Measurements from ENCODE around the gene UBR3.
"Not testable (repeated sequence)": the region's sequence is repeated elsewhere in the genome, so short reads cannot be mapped to it uniquely, and the experiment has no call there.

UBR3 gene

GRCh38 chr2:169871994-169872393, 44.7 kb downstream of the UBR3 start:
- DNase-seq, result no peak

DNA sequence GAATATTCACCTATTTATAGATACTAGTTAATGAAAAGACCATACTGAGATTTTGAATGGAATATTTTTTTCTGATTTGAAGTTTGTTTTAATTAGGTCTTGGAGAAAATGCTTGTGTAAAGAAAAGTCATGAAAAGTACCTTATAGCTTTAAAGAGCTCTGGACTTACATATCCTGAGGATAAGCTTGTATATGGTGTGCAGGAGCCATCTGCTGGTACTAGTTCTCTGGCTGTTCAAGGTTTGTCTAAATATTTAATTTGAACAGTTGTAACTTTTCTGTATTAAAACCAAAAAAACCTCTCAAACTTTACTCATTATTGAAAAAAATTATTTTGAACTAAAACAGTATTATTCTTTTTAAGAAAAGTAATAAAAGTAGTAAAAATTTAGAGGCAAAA, 50.1 kb downstream of the UBR3 start:
- peak in 1 of 2 donors; percentile 10 for DNase-seq

DNA sequence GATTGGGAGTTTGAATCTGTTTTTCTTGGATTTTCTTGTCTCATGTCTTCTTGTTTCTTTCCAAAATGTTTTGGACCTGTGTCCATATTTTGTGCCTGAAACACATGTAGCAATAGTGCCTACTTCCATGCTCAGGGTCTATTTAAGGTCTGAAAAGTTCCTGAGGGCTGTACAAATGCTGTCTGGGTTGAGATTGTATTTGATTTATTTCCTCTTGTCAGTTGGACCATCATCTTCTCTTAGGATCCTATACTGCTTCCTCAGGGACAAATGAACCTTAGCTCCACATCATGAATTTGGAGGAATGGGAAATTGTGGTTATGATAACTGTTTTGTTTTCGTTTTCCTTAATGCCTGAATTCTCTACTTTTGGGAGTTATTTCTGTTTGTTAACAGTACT, 59.9 kb downstream of the UBR3 start:
- no peak for DNase-seq

- DNase-seq, result no peak
These were observed 64.5 kb downstream of the UBR3 start for GRCh38 chr2:169891593-169892298.

DNA sequence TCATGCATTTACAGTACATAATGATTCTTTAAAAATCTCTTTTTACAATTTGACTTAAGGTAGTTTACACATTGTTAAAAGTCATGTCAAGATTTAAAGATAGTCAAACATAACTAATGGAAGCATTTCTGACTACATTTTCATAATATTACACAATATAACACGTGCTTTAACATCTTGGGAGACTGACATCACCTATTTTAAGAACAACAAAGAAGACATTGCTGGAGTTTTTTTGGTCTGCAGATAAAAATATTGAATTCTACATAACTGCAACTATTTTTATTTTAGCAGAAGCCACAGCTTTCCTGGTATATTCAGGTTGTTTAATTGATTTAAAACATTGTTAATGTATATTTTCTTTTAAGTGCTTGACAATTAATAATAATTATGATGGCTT, 65.7 kb downstream of the UBR3 start:
- DNase-seq, result no peak

DNA sequence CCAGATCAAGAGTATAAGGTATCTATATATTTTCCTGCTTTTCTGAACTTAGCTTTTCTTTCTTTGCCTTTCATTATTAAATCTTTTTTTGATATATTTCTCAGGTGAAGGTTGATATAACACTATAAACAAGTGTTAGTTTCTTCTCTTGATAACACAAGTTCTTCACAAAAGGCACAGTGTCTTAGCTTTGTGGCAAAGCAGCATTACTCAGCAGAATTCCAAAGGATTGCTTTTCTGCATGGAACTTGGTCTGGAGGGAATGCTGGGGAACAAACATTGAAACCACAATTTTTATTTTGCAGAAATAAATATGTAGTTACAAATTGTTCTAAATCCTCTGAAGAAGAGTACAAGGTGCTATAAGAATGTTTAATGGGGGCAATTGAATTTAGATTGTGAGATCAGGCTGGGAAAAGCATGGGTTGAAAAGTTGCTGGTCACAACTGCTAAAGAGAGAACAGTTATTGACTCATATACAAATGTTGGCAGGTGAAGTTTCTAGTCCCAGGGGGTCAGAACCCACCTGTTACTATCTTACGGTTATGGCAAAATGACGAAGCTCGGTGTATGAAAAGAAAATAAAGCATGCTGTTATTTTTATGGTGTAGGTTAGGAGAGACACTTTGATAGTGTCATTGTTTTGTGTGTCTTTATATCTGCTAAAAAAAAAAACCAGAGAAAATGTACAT, 68.2 kb downstream of the UBR3 start:
- no peak for DNase-seq

GRCh38 chr2:169897834-169898233, 70.6 kb downstream of the UBR3 start:
- DNase-seq, result no peak

- not testable (repeated sequence) for DNase-seq
These were observed 72.8 kb downstream of the UBR3 start for GRCh38 chr2:169900103-169900502.

DNA sequence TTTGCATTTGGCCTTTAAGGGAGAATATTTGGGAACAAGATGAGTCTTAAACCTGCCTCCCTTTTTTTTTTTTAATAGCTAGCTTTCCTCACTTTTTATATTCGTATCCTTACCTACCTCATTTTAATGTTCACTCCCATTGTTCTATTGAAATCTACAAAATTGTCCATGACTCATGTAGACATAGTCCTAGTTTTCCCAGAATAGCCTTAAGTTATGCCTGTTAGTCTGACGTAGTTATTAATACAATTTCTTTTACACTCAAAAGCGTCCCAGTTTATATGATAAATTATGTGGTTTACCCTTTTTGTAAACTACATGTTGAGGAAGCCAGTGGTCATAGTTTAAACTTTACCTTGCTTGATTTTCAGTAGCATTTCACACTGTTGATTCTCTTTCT, 73.4 kb downstream of the UBR3 start:
- DNase-seq, result no peak

- no peak for DNase-seq
These were observed 79.5 kb downstream of the UBR3 start for GRCh38 chr2:169906731-169907130.

GRCh38 chr2:169909376-169909775, 82.1 kb downstream of the UBR3 start:
- DNase-seq, result no peak

DNA sequence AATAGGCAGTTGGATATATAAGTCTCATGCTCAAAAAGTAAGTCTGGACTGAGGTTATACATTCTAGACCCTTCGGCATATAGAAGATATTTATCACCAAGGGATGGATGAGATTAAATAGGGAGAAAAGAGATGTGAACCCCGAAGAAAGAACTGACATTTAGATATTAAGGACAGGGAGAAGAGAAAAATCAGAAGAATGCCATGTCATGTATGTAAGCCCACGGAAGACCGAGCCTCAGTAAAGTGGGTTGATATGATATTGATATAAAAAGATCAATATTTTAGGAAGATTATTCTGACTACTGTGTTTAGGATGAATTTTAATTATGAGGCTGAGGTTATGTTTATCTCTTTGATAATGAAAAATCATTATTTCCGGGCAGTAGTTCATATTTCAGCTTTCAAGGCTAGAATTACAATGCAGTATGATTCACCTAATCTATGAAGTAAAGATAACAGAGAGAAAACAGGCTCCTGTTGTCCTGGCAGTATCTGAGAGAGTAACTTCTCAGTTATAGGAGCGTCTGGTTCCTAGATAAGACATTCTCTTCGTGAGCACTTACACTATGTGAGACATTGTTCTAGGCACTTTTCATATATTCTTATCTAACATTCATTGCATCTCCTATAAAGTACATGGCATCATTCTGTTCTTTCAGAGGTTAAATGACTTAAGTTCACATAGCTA, 83.0 kb downstream of the UBR3 start:
- DNase-seq, result no peak

DNA sequence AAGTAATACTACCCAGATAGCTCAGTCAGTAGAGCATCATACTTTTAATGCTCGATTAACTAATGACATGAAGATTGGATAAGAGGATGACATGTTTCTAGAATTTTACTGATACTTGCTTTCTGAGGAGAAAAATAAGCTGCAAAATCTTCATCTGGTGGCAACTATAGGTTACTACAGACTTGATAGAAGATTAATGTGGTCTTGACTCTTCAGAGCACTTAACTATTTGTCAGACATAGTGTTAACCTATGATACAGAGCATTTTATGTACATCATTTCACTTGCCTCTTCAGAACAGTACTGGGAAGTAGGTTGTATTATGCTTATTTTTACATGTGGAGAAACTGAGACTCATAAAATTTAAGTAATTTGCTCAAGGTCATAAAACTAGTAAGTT, 83.9 kb downstream of the UBR3 start:
- no peak for DNase-seq

DNA sequence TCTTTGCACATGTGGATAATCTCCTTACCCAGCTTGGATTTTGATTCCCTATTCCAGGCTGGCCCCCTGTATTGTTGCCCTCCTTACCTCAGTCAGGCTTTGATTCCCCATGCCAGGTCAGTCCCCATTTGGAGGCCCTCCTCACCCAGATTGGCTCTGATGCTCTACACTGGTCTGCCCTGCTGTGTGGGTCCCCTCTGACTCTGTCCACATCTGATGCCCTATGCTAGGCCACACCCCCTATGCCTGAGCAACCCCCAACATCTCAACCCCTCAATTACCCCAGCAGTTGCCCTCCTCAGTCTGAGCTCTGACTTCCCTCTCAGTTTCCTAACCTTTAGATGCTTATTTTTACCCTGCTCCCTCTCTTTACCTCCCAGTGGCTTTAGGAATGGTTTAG, 89.4 kb downstream of the UBR3 start:
- no peak for DNase-seq

- no peak for DNase-seq
These were observed 96.7 kb downstream of the UBR3 start for GRCh38 chr2:169923977-169924376.

DNA sequence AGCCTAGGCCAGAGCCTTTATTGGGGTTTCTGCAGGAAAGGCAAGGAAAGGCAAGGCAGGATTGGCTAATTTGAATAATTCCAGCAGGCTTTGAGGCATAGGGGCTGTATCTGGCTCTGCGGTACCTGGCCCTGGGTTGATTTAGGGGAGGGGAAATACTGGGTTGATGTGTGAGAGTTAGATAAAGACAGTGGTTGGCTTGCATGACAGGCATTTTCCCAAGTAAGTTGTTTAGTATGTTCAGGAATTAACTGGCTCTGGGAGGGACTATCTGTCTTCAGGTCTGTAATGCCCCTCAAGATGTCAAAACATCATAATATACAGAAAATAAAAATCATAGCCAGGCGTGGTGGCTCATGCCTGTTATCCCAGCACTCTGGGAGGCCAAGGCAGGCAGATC, 98.7 kb downstream of the UBR3 start:
- no peak for DNase-seq

DNA sequence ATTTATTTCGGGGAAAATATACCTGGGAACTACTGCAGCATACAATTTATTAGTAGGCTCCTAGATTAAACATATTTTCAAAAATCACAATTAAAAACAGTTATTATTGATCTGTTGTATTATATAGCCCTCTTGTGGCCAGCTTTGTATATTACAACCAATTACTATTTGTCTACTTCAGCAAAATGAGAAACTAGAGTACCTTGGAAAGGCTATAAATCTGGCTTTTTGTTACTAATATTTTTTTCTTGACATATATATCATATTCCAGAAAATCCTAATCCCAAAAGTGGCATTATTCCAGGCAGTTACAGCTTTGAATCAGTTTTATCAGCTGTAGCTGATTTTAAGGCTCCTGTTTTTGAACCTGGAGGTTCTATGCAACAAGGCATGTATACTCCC, 101.2 kb downstream of the UBR3 start:
- peak in 1 of 2 donors; percentile 61 for DNase-seq

GRCh38 chr2:169933124-169933711, 106.0 kb downstream of the UBR3 start:
- DNase-seq, result no peak

DNA sequence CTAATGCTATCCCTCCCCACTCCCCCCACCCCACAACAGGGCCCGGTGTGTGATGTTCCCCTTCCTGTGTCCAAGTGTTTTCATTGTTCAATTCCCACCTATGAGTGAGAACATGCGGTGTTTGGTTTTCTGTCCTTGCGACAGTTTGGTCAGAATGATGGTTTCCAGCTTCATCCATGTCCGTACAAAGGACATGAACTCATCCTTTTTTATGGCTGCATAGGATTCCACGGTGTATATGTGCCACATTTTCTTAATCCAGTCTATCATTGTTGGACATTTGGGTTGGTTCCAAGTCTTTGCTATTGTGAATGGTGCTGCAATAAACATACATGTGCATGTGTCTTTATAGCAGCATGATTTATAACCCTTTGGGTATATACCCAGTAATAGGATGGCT, 109.4 kb downstream of the UBR3 start:
- DNase-seq, result not testable (repeated sequence)

- DNase-seq, result no peak
These were observed 118.3 kb downstream of the UBR3 start for GRCh38 chr2:169945515-169945914.

GRCh38 chr2:169946092-169946491, 118.8 kb downstream of the UBR3 start:
- no peak for DNase-seq

DNA sequence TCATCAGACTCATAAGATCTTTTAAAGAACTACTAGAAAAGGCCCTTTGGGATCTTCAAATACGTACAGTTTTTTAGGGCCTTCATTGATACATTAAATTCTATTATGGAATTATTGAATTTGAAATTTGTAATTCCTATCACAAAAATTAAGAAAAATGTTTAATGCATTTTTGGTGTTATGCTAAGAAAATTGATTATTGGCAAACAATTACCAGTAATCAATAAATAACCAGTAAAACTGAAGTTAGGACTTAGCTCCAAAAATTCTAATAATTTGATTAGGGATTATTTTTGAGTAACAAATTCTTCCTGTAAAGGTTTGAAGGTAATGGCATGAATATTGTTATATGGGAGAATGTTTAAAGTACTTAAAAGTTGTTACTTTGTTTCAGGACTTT, 119.3 kb downstream of the UBR3 start:
- no peak for DNase-seq

DNA sequence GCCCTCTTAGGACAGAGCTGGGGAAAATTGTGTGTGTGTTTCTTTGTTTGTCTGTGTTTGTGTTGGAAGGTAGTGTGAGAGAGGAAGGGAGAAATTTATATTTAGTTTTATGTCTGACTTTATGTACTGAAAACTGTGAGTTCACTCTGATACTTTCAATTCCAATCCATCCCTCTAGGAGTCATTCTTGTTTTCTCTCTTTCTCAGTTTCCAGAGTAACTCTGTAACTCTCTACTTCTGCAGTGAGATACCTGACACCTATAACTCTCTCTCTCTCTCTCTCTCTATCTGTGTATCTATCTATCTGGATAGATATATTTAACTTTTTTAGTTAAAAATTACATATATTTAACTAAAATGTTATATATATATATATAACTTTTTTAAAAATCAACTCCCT, 128.7 kb downstream of the UBR3 start:
- no peak for DNase-seq

- not testable (repeated sequence) for DNase-seq
These were observed 130.0 kb downstream of the UBR3 start for GRCh38 chr2:169957219-169957618.
